Type B pancreatic cell (in vitro differentiated cells): ENCODE measurements around the gene IGFL2. TPM values are rescaled to one million over a fixed set of nuclear protein-coding genes. Genes with fewer than 3 reads are reported as not detected.

Experiments used
- DNase-seq: peaks from one replicate; pipeline ENCODE4 v3.0.0; 2021; ENCODE audit warnings: mixed read lengths; ENCODE audit not compliant: unreplicated experiment; ENCODE audit errors: extremely low spot score
- H3K27ac Mint-ChIP-seq: 2 replicates; pipeline ENCODE4 v1.8.0; 2021; ENCODE audit warnings: mild to moderate bottlenecking, mixed read lengths
- H3K27me3 Mint-ChIP-seq: 2 replicates; pipeline ENCODE4 v1.8.0; 2021; ENCODE audit warnings: mixed read lengths
- H3K36me3 Mint-ChIP-seq: 2 replicates; pipeline ENCODE4 v1.8.0; 2021; ENCODE audit warnings: mixed read lengths
- H3K4me1 Mint-ChIP-seq: one replicate; pipeline ENCODE4 v1.8.0; 2021; ENCODE audit warnings: mixed read lengths; ENCODE audit not compliant: unreplicated experiment
- H3K4me3 Mint-ChIP-seq: 2 replicates; pipeline ENCODE4 v1.8.0; 2021; ENCODE audit warnings: mild to moderate bottlenecking, mixed read lengths
- H3K9me3 Mint-ChIP-seq: 2 replicates; pipeline ENCODE4 v1.8.0; 2021; ENCODE audit warnings: mixed read lengths
- total RNA-seq: library from RNA; stranded (reverse); gene quantifications from 2 replicates; pipeline ENCODE4 v1.2.1, GENCODE V29; 2021; ENCODE audit warnings: low replicate concordance
- TF ChIP-seq, protein P1 (sequence below): fragments of 200-600 bp; sonication (generic); conservative IDR thresholded peaks from 2 replicates; pipeline ENCODE4 v1.5.0; 2021; ENCODE audit warnings: antibody characterized with exemption, mild to moderate bottlenecking

Gene IGFL2
- total RNA-seq, 1 donor from 2014 or later = 104 TPM

DNA sequence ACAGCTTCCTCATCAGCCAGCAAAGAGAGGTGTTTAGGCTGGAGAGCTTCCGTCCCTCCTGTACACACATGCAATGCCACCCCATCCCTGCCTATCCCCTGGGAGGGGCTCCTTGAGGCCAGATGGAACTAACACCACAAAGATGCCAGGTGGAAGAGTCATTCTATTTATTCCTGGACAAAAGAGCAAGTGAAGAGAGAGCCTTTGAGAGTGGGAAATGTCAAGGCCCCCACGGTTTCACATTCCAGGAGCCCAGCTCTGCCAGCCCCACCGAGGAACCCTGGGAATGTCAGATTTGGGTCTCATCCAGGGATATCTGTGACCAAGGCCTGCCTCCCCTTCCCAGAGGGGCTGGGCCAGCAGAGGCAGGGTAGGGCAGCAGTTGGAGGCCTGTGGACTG is 50.7 kb downstream of the IGFL2 start:
- DNase-seq = no peak
- peaks cover 11% of the 10 kb centered on the region for H3K36me3 Mint-ChIP-seq
- H3K27ac Mint-ChIP-seq = peak overlapping the region; percentile 38
- TF ChIP-seq, protein P1, sequence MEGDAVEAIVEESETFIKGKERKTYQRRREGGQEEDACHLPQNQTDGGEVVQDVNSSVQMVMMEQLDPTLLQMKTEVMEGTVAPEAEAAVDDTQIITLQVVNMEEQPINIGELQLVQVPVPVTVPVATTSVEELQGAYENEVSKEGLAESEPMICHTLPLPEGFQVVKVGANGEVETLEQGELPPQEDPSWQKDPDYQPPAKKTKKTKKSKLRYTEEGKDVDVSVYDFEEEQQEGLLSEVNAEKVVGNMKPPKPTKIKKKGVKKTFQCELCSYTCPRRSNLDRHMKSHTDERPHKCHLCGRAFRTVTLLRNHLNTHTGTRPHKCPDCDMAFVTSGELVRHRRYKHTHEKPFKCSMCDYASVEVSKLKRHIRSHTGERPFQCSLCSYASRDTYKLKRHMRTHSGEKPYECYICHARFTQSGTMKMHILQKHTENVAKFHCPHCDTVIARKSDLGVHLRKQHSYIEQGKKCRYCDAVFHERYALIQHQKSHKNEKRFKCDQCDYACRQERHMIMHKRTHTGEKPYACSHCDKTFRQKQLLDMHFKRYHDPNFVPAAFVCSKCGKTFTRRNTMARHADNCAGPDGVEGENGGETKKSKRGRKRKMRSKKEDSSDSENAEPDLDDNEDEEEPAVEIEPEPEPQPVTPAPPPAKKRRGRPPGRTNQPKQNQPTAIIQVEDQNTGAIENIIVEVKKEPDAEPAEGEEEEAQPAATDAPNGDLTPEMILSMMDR = no peak
- no peaks in the 10 kb centered on the region for H3K9me3 Mint-ChIP-seq
- H3K4me1 Mint-ChIP-seq = peaks cover 12% of the 10 kb centered on the region
- no peak overlapping the region for H3K4me3 Mint-ChIP-seq
- H3K27me3 Mint-ChIP-seq = peaks cover 17% of the 10 kb centered on the region

DNA sequence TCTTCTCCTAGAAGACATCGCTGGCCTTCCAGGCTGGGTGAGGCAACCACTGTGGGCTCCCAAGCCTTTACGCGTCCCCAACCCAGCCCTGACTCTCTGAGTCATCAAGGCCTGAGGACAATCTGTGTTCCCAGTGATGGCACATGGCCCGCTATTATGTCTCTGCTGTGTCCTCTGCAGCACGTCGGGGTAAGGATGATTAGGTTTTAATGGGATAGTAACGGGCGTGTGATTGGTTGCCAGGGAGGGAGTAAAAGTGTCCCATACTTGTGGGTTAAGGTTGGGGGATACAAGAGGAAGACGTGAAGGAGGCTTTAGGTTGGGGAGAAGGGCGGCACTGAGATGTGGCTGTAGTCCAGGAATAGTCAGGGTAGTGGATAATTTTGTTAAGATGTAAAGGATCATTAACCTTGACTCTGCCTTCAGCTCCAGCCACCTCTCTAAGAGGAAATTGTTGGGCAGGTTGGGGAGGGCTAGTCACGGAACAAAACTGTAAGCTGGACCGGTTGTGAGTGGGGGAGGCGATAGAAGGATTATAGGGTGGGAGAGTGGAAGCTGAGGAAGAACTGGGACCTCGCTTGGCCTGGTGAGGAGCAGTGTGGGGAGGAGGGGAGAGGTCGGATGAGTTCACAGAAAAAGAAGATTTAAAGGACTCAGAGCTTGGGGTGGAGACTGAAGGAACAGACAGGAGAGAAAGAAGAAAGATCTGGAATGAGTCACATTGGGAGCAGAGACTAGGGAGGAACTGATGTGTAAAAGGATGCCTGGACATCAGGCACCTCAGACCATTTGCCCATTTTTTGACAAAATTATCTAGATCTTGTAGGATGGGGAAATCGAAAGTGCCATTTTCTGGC is 53.6 kb downstream of the IGFL2 start:
- H3K27ac Mint-ChIP-seq = peak overlapping the region; percentile 89
- TF ChIP-seq, protein P1 = no peak
- H3K4me3 Mint-ChIP-seq = peak overlapping the region; percentile 62
- H3K27me3 Mint-ChIP-seq = peaks cover 17% of the 10 kb centered on the region
- no peak for DNase-seq
- H3K9me3 Mint-ChIP-seq = no peaks in the 10 kb centered on the region
- peaks cover 11% of the 10 kb centered on the region for H3K4me1 Mint-ChIP-seq
- H3K36me3 Mint-ChIP-seq = peaks cover 11% of the 10 kb centered on the region

DNA sequence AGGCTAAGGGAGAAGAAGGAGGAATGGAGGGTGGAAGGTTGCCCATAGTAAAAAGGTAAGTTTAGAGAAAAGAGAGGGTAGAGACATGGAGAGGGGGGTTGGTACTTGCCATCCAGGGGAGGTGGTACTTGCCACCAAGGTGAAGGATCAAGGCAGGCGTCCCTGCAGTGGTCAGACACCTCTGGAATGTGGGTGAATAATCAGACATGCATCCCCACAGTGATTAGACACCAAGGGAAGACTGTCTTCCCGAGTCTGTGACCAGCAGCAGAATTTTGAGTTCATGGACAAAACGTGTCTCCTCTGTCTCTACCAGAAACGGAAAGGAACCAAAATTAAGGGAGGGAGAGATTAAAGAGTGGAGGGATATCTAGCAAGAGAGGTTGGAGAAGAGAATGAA is 54.4 kb downstream of the IGFL2 start:
- Mint-ChIP-seq H3K36me3 (peaks cover 11% of the 10 kb centered on the region), H3K4me1 (peaks cover 11% of the 10 kb centered on the region), H3K27me3 (peaks cover 12% of the 10 kb centered on the region), H3K4me3 (peak overlapping the region; percentile 62), H3K27ac (peak overlapping the region; percentile 89), H3K9me3 (no peaks in the 10 kb centered on the region)
- no peak for DNase-seq
- TF ChIP-seq, protein P1 = no peak

DNA sequence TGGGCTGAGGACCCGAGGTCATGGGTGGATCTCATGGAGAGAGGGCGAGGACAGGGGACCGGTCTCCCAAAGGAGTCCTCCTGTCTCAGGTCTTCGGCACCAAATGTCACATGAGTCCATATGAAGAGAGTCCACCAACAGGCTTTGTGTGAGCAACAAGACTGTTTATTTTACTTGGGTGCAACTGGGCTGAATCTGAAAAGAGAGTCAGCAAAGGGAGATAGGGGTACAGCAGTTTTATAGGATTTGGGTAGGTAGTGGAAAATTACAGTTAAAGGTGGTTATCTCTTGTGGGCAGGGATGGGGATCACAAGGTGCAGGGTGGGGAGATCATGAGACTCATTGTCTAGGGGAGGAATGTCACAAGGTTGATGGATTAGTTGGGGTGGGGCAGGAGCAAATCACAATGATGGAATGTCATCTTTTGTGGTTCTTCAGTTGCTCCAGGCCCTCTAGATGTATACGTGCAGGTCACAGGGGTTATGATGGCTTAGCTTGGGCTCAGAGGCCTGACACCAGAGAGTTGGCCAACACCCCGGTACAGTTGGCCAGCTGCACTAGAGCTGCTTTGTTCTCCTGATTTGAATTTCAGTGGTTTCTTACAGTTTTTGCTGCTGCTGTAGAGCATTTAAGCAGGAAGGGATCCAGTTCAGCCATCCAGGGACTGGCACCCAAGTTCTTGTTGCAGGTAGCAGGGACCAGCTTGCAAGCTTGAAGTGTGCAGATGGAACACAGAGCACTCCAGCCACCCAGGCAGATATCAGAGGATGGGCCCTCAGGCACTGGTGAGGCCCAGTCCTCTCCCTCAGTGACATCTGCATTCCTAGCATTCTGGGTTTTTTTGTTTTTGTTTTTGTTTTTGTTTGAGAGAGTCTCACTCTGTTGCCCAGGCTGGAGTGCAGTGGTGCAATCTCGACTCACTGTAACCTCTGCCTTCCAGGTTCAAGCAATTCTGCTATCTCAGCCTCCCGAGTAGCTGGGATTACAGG is 55.1 kb downstream of the IGFL2 start:
- peaks cover 11% of the 10 kb centered on the region for H3K36me3 Mint-ChIP-seq

DNA sequence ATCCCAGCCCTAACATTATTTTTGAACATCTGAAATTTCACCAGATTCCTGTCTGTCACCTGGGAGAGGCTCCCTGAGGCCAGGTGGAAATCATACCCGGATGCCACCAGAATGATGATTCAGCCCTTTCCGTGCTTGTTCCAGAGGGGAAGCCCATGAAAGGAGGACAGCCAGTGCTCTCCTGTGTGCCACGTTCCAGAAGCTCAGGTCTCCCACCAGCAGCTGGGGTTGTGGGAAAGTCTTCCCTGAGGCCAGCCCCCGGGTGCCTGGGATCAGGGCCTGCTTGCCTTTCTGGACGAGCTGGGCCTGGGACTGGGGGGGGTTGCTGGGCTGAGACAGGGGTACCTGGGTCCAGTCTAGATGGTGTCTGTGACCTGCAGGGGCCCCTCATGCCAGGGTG is 56.0 kb downstream of the IGFL2 start:
- Mint-ChIP-seq H3K36me3 (peaks cover 11% of the 10 kb centered on the region), H3K4me1 (peaks cover 11% of the 10 kb centered on the region), H3K4me3 (no peak overlapping the region), H3K27ac (peak overlapping the region; percentile 89), H3K27me3 (peaks cover 16% of the 10 kb centered on the region), H3K9me3 (no peaks in the 10 kb centered on the region)
- TF ChIP-seq, protein P1 = no peak
- DNase-seq = no peak

More for the DNA sequence above, 55.1 kb downstream of the IGFL2 start:
- no peak for DNase-seq
- TF ChIP-seq, protein P1 = no peak
- Mint-ChIP-seq H3K4me3 (peak overlapping the region; percentile 62), H3K9me3 (no peaks in the 10 kb centered on the region), H3K27ac (peak overlapping the region; percentile 89), H3K27me3 (peaks cover 12% of the 10 kb centered on the region), H3K4me1 (peaks cover 11% of the 10 kb centered on the region)
